Keratinocyte (primary cell): Measurements from ENCODE around the gene RFPL3.

ENCODE experiments used
- EZH2 ChIP-seq: IDR thresholded peaks from one replicate; pipeline ENCODE4 v1.6.1; 2012; ENCODE audit warnings: inconsistent platforms, mild to moderate bottlenecking, low read length, moderate library complexity
- TF ChIP-seq, protein P1 (sequence below), 3 experiments: IDR thresholded peaks in 1 of 3; conservative IDR thresholded peaks in 1 of 3; optimal IDR thresholded peaks in 1 of 3; 2 replicates in 2 of 3; 3 replicates in 1 of 3; pipeline versions ENCODE3 to v1.5.1; 2011; ENCODE audit warnings: low read length in 3 of 3, mild to moderate bottlenecking in 3 of 3, moderate library complexity in 2 of 3, control low read depth in 1 of 3, inconsistent platforms in 1 of 3; ENCODE audit not compliant: insufficient read depth in 2 of 3; ENCODE audit errors: extremely low read depth in 1 of 3

DNA sequence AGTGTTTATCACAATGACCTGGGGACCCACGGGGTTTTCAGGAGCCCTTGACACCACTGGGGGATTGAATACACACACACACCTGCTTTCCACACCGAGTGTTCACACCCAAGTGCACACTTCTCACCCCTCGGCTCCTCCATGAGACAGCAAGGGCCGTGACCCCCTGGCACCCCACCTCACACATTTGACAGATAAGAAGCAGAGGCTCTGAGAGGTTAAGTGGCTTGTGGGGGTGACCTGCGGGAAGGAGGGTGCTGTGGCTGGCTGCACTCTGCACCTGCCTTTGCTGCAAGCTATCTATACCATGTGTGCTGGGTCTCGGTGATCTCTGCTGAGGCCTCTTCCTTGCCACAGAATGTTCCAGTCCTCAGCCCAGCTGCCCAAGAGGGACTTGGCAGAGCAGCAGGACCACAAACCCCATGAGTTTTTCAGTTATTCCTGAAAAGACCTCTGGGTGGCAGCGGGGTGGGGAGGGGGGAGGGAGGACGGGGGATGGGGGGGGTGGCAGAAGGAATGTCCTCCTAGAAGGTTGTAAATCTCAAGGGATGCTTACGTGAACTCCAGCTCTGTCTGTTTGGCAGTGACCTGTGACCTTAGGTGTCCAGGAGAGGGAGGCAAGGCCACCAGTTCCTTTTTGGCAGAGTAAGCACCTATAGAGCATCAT is 47.9 kb upstream of the RFPL3 start:
- TF ChIP-seq EZH2 = no peak
- TF ChIP-seq, protein P1, sequence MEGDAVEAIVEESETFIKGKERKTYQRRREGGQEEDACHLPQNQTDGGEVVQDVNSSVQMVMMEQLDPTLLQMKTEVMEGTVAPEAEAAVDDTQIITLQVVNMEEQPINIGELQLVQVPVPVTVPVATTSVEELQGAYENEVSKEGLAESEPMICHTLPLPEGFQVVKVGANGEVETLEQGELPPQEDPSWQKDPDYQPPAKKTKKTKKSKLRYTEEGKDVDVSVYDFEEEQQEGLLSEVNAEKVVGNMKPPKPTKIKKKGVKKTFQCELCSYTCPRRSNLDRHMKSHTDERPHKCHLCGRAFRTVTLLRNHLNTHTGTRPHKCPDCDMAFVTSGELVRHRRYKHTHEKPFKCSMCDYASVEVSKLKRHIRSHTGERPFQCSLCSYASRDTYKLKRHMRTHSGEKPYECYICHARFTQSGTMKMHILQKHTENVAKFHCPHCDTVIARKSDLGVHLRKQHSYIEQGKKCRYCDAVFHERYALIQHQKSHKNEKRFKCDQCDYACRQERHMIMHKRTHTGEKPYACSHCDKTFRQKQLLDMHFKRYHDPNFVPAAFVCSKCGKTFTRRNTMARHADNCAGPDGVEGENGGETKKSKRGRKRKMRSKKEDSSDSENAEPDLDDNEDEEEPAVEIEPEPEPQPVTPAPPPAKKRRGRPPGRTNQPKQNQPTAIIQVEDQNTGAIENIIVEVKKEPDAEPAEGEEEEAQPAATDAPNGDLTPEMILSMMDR (optimal IDR thresholded peaks at IDR 0.05 in 1 of 3, IDR thresholded peaks at IDR 0.05 in 1 of 3, conservative IDR thresholded peaks at IDR 0.05 in 1 of 3; ENCODE audit: extremely low read depth in 1 of 3, insufficient read depth in 2 of 3, low read length in 3 of 3) = no peak
